ENCODE data around the gene NTN5. TPM values are rescaled to one million over a fixed set of nuclear protein-coding genes. Genes with fewer than 3 reads are reported as not detected.

The NTN5 gene
- total and polyA plus RNA-seq, 10 of the 15 experiments (the other 5 are each of a cell fraction or from before 2014, with no cell fraction given) = 0.07 to 0.22 TPM; not detected in 8

DNA sequence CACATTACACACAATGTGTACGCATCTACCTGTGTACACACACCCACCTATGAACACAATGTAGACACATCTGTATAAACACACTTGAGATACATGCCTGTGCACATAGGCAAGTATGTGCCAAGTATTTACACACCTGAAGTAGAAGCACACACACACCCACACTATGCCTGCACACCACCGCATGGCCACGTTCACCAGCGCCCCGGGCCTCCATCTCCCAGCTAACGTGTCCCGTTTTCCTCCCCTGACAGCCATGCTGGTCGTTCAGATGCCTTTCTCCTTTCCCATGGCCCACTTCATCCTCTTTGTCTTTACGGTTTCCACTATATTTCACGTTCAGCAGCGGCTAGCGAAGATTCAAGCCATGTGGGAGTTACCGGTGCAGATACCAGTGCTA, 29.9 kb upstream of the NTN5 start:
- H3K4me3 ChIP-seq = no peak overlapping the region
- WGBS (ENCODE audit: insufficient coverage, insufficient replicate concordance, low lambda C conversion rate, missing lambda C conversion rate) = 79% methylated on average over 13 of the region's 13 CpGs
- H2AFZ ChIP-seq (ENCODE audit: control insufficient read depth, low read depth, low read length) = no peak overlapping the region
- no peaks in the 10 kb centered on the region for H4K20me1 ChIP-seq (ENCODE audit: control insufficient read depth, insufficient read depth)
- FAIRE-seq (no peak), ATAC-seq (no peak), DNase-seq (ENCODE audit: low read depth, low spot score) (no peak)
- CTCF ChIA-PET = no interaction called here
- POLR2A ChIA-PET = no interaction called here
- in situ Hi-C loops (cut with MboI) = no loop called here
- no peak overlapping the region for H3K27ac ChIP-seq (ENCODE audit: control insufficient read depth, insufficient read depth)
- H3K36me3 ChIP-seq (ENCODE audit: control insufficient read depth in 2 of 2, insufficient read depth in 2 of 2, low read length in 1 of 2) = no peaks in the 10 kb centered on the region
- no peak for TF ChIP-seq NR2C1 (IDR thresholded peaks at IDR 0.05)
- TF ChIP-seq BHLHE40 (IDR thresholded peaks at IDR 0.05; ENCODE audit: borderline replicate concordance in 1 of 2, low read depth in 2 of 2, low read length in 1 of 2) = no peak
- no peak overlapping the region for H3K4me2 ChIP-seq (ENCODE audit: control insufficient read depth, insufficient read depth)
- H3K27me3 ChIP-seq (replicated peaks in 1 of 2; ENCODE audit: control insufficient read depth in 2 of 2, insufficient read depth in 2 of 2, low read length in 1 of 2) = no peaks in the 10 kb centered on the region
- no TSS peak for BruUV-seq (replicated peaks)
- no peaks in the 10 kb centered on the region; the same call in 1 of the 2 replicates for H3K4me1 ChIP-seq (ENCODE audit: control insufficient read depth, insufficient read depth, low read length)
- no peaks in the 10 kb centered on the region for H3K79me2 ChIP-seq (ENCODE audit: control insufficient read depth, insufficient read depth, low read length)
- intact Hi-C loops (cut with micrococcal nuclease; ENCODE audit: unreplicated experiment) = no loop called here
- SMC1A ChIA-PET (ENCODE audit: uncharacterized antibody, unreplicated experiment) = no interaction called here
- RAD21 ChIA-PET (ENCODE audit: unreplicated experiment) = no interaction called here
- no peak overlapping the region for H3K9ac ChIP-seq (ENCODE audit: control insufficient read depth, insufficient read depth, low read length)
- H3K9me3 ChIP-seq (replicated peaks; ENCODE audit: control insufficient read depth, insufficient read depth, low read length) = no peaks in the 10 kb centered on the region

DNA sequence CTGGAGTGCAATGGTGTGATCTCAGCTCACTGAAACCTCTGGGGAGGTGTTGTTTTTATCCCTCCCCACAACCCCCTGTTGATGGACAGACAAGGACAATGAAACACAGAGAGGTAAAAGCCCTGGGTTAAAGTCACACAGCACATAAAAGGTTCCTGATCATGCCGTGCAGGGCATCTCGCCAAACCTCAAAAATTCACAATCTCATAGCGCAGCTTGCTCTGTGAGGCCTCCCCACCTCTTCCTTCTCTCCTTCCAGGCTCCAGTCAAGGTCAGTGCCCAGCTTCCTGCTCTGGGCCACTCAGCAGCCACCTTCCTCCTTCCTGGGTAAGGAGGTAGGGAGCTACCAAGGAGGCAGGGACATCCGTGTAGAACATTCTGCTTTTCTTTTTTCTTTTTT, 25.2 kb upstream of the NTN5 start:
- 61% methylated on average over 4 of the region's 4 CpGs for WGBS (ENCODE audit: insufficient coverage, insufficient replicate concordance, low lambda C conversion rate, missing lambda C conversion rate)
- CTCF ChIA-PET = interaction anchor here (0.7 to 0.8 kb wide), 2 partner anchors 14 to 268 kb away, joined by 3 to 4 read pairs; no protein-coding TSS in a partner anchor
- TF ChIP-seq, protein P1, sequence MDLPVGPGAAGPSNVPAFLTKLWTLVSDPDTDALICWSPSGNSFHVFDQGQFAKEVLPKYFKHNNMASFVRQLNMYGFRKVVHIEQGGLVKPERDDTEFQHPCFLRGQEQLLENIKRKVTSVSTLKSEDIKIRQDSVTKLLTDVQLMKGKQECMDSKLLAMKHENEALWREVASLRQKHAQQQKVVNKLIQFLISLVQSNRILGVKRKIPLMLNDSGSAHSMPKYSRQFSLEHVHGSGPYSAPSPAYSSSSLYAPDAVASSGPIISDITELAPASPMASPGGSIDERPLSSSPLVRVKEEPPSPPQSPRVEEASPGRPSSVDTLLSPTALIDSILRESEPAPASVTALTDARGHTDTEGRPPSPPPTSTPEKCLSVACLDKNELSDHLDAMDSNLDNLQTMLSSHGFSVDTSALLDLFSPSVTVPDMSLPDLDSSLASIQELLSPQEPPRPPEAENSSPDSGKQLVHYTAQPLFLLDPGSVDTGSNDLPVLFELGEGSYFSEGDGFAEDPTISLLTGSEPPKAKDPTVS (IDR thresholded peaks at IDR 0.05; ENCODE audit: low read depth, low read length) = no peak
- TF ChIP-seq, protein P2, sequence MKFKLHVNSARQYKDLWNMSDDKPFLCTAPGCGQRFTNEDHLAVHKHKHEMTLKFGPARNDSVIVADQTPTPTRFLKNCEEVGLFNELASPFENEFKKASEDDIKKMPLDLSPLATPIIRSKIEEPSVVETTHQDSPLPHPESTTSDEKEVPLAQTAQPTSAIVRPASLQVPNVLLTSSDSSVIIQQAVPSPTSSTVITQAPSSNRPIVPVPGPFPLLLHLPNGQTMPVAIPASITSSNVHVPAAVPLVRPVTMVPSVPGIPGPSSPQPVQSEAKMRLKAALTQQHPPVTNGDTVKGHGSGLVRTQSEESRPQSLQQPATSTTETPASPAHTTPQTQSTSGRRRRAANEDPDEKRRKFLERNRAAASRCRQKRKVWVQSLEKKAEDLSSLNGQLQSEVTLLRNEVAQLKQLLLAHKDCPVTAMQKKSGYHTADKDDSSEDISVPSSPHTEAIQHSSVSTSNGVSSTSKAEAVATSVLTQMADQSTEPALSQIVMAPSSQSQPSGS (IDR thresholded peaks at IDR 0.05; ENCODE audit: low read length) = no peak
- no peak for TF ChIP-seq TARDBP (IDR thresholded peaks at IDR 0.05; ENCODE audit: borderline replicate concordance)
- no peak for TF ChIP-seq PAX5 (IDR thresholded peaks at IDR 0.05; ENCODE audit: borderline replicate concordance, low read depth, low read length)
- TF ChIP-seq, protein P3, sequence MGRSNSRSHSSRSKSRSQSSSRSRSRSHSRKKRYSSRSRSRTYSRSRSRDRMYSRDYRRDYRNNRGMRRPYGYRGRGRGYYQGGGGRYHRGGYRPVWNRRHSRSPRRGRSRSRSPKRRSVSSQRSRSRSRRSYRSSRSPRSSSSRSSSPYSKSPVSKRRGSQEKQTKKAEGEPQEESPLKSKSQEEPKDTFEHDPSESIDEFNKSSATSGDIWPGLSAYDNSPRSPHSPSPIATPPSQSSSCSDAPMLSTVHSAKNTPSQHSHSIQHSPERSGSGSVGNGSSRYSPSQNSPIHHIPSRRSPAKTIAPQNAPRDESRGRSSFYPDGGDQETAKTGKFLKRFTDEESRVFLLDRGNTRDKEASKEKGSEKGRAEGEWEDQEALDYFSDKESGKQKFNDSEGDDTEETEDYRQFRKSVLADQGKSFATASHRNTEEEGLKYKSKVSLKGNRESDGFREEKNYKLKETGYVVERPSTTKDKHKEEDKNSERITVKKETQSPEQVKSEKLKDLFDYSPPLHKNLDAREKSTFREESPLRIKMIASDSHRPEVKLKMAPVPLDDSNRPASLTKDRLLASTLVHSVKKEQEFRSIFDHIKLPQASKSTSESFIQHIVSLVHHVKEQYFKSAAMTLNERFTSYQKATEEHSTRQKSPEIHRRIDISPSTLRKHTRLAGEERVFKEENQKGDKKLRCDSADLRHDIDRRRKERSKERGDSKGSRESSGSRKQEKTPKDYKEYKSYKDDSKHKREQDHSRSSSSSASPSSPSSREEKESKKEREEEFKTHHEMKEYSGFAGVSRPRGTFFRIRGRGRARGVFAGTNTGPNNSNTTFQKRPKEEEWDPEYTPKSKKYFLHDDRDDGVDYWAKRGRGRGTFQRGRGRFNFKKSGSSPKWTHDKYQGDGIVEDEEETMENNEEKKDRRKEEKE (IDR thresholded peaks at IDR 0.05) = no peak
- TF ChIP-seq ZNF274 (IDR thresholded peaks at IDR 0.05; ENCODE audit: insufficient read depth, insufficient read length) = no peak
- TF ChIP-seq, protein P4, sequence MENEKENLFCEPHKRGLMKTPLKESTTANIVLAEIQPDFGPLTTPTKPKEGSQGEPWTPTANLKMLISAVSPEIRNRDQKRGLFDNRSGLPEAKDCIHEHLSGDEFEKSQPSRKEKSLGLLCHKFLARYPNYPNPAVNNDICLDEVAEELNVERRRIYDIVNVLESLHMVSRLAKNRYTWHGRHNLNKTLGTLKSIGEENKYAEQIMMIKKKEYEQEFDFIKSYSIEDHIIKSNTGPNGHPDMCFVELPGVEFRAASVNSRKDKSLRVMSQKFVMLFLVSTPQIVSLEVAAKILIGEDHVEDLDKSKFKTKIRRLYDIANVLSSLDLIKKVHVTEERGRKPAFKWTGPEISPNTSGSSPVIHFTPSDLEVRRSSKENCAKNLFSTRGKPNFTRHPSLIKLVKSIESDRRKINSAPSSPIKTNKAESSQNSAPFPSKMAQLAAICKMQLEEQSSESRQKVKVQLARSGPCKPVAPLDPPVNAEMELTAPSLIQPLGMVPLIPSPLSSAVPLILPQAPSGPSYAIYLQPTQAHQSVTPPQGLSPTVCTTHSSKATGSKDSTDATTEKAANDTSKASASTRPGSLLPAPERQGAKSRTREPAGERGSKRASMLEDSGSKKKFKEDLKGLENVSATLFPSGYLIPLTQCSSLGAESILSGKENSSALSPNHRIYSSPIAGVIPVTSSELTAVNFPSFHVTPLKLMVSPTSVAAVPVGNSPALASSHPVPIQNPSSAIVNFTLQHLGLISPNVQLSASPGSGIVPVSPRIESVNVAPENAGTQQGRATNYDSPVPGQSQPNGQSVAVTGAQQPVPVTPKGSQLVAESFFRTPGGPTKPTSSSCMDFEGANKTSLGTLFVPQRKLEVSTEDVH (IDR thresholded peaks at IDR 0.05; ENCODE audit: low read depth, partially characterized antibody) = no peak

More for the DNA sequence above, 25.2 kb upstream of the NTN5 start:
- ChIA-PET SMC1A (ENCODE audit: uncharacterized antibody, unreplicated experiment) (no interaction called here), POLR2A (no interaction called here), RAD21 (ENCODE audit: unreplicated experiment) (no interaction called here)
- Histone ChIP-seq H3K4me1 (ENCODE audit: control insufficient read depth, insufficient read depth, low read length) (no peaks in the 10 kb centered on the region; the same call in 1 of the 2 replicates), H4K20me1 (ENCODE audit: control insufficient read depth, insufficient read depth) (no peaks in the 10 kb centered on the region), H3K27ac (ENCODE audit: control insufficient read depth, insufficient read depth) (no peak overlapping the region), H3K79me2 (ENCODE audit: control insufficient read depth, insufficient read depth, low read length) (no peaks in the 10 kb centered on the region), H3K9ac (ENCODE audit: control insufficient read depth, insufficient read depth, low read length) (no peak overlapping the region), H3K27me3 (replicated peaks in 1 of 2; ENCODE audit: control insufficient read depth in 2 of 2, insufficient read depth in 2 of 2, low read length in 1 of 2) (peaks cover 0 to 2% of the 10 kb centered on the region in 2 experiments; a peak in 3 of 4 replicates), H3K36me3 (ENCODE audit: control insufficient read depth in 2 of 2, insufficient read depth in 2 of 2, low read length in 1 of 2) (no peaks in the 10 kb centered on the region), H2AFZ (ENCODE audit: control insufficient read depth, low read depth, low read length) (no peak overlapping the region), H3K4me2 (ENCODE audit: control insufficient read depth, insufficient read depth) (no peak overlapping the region), H3K9me3 (replicated peaks; ENCODE audit: control insufficient read depth, insufficient read depth, low read length) (no peaks in the 10 kb centered on the region), H3K4me3 (no peak overlapping the region)
- FAIRE-seq (no peak), ATAC-seq (no peak), DNase-seq (ENCODE audit: low read depth, low spot score) (no peak)
- in situ Hi-C loops (cut with MboI) (no loop called here), intact Hi-C loops (cut with micrococcal nuclease; ENCODE audit: unreplicated experiment) (no loop called here)
- no TSS peak for BruUV-seq (replicated peaks)

Measured in GM12878 (cell line).